Spleen (tissue), 11 donors: ENCODE results near the gene LNX2. TPM values are rescaled to one million over a fixed set of nuclear protein-coding genes. Genes with fewer than 3 reads are reported as not detected.

Source experiments
- DNase-seq: peaks from one replicate; pipeline ENCODE4 v3.0.0-alpha.2; 2020
- H3K27ac ChIP-seq, 8 donors: fragments of 200-600 bp; sonication (generic) in 7 of 8; 1 replicate in 4 of 8; 2 replicates in 4 of 8; pipeline versions ENCODE4 v1.5.0 to v1.8.0; 2016 to 2021; ENCODE audit warnings: inconsistent platforms in 4 of 8, mild to moderate bottlenecking in 4 of 8, moderate library complexity in 1 of 8
- H3K27me3 ChIP-seq, 7 donors: fragments of 200-600 bp; sonication (generic) in 6 of 7; replicated peaks in 1 of 7; 1 replicate in 4 of 7; 2 replicates in 3 of 7; pipeline versions ENCODE4 v1.5.0 to v1.8.0; 2016 to 2021; ENCODE audit warnings: inconsistent platforms in 3 of 7, mild to moderate bottlenecking in 1 of 7
- H3K36me3 ChIP-seq, 6 donors: fragments of 200-600 bp; sonication (generic) in 5 of 6; 1 replicate in 4 of 6; 2 replicates in 2 of 6; pipeline versions ENCODE4 v1.5.0 to v1.8.0; 2016 to 2021; ENCODE audit warnings: inconsistent platforms in 2 of 6
- H3K4me1 ChIP-seq, 6 donors: fragments of 200-600 bp; sonication (generic) in 5 of 6; 1 replicate in 3 of 6; 2 replicates in 3 of 6; pipeline versions ENCODE4 v1.5.0 to v1.8.0; 2016 to 2021; ENCODE audit warnings: inconsistent platforms in 3 of 6
- H3K4me3 ChIP-seq, 8 donors: fragments of 200-600 bp; sonication (generic) in 7 of 8; 1 replicate in 4 of 8; 2 replicates in 4 of 8; pipeline versions ENCODE4 v1.5.0 to v1.8.0; 2016 to 2021; ENCODE audit warnings: inconsistent platforms in 4 of 8, mild to moderate bottlenecking in 4 of 8, moderate library complexity in 2 of 8
- H3K9me3 ChIP-seq, 8 donors: fragments of 200-600 bp; sonication (generic) in 7 of 8; 1 replicate in 4 of 8; 2 replicates in 4 of 8; pipeline versions ENCODE4 v1.5.0 to v1.8.0; 2016 to 2021; ENCODE audit warnings: inconsistent platforms in 4 of 8
- CTCF ChIP-seq, 11 experiments: fragments of 200-600 bp in 7 of 11; fragments of 450-650 bp in 4 of 11; sonication (generic) in 4 of 11; IDR thresholded peaks in 8 of 11; conservative IDR thresholded peaks in 3 of 11; 1 replicate in 7 of 11; 2 replicates in 4 of 11; pipeline versions ENCODE4 v1.4.0 to v1.8.0; 2016 to 2021; ENCODE audit warnings: antibody characterized with exemption in 11 of 11, inconsistent platforms in 4 of 11, mild to moderate bottlenecking in 1 of 11
- POLR2A ChIP-seq, 3 donors: fragments of 450-650 bp; IDR thresholded peaks; one replicate each; pipeline ENCODE4 v1.5.1; 2017; ENCODE audit warnings: antibody characterized with exemption in 3 of 3, mild to moderate bottlenecking in 1 of 3
- POLR2AphosphoS5 ChIP-seq, 3 donors: sonication (generic); formaldehyde crosslinking; IDR thresholded peaks; one replicate each; pipeline ENCODE4 v1.5.1; 2017; ENCODE audit warnings: antibody characterized with exemption in 3 of 3
- WGBS, 5 donors: extraction: QIAGEN DNeasy Blood & Tissue Kit in 3 of 5; methylation state at CpG; one replicate each; pipeline versions ENCODE4 v1.1.5 to v1.1.7; 2013 to 2018; 5-methylcytosine and 5-hydroxymethylcytosine counted together
- intact Hi-C: fragments of 100-400 bp; cut with DNase I; formaldehyde crosslinking; loops from one replicate; pipeline ENCODE4 v1.15.0; 2023; ENCODE audit warnings: low total_unique reads
- polyA plus RNA-seq, 3 donors: library from polyadenylated mRNA; stranded (reverse); fragments of 200-250 nt; gene quantifications; one replicate each; pipeline ENCODE4 v1.2.1, GENCODE V29; 2013
- total RNA-seq, 7 donors: library from RNA; depleted of rRNA in 3 of 7; stranded (reverse); fragments of >200 nt in 3 of 7; fragmentation: NEBNext Ultra II Directional in 4 of 7; extraction: Animal tissue kit (Norgen Biotek cat#: 25700) in 4 of 7; gene quantifications; one replicate each; pipeline versions ENCODE4 v1.1.0 to v1.2.1, GENCODE V29; 2016 to 2021
- donor health status: healthy with polysubstance abuse.
- donor health status: DM: no; HTN: no; CAD: no; lungs with moderate emphysema.
- donor health status: DM: no; HTN: no; CAD: no.
- donor health status: Bipolar disorder and iron deficiency.
- donor health status: healthy.
- donor health status: DM: no; HTN: no; CAD: no.
- donor health status: DM: yes; HTN: yes; CAD: no.

The LNX2 gene
- total and polyA plus RNA-seq, 10 donors: 1.8 to 8.8 (median 6.7) TPM

- Histone ChIP-seq H3K36me3 (no peaks in the 10 kb centered on the region), H3K9me3 (no peaks in the 10 kb centered on the region), H3K4me3 (no peak overlapping the region), H3K27me3 (no peaks in the 10 kb centered on the region), H3K27ac (peak overlapping the region in 1 of 8 donors; percentile 6), H3K4me1 (peaks cover 0 to 9% (median 0%) of the 10 kb centered on the region in 6 donors)
- intact Hi-C loops: no loop called here
- WGBS, 5 donors: 90 to 94% (median 94%) methylated on average over 5 of the region's 5 CpGs
- no peak for TF ChIP-seq POLR2A (IDR thresholded peaks at IDR 0.05)
- TF ChIP-seq CTCF (IDR thresholded peaks at IDR 0.05 in 8 of 11, conservative IDR thresholded peaks at IDR 0.05 in 3 of 11): no peak
- no peak for TF ChIP-seq POLR2AphosphoS5 (IDR thresholded peaks at IDR 0.05)
- DNase-seq: no peak
These were observed 115.5 kb downstream of the LNX2 start for GRCh38 chr13:27504868-27505194.

- no peaks in the 10 kb centered on the region for H3K27me3 ChIP-seq
- H3K4me3 ChIP-seq: no peak overlapping the region
- WGBS, 5 donors: 85 to 89% (median 87%) methylated on average over 12 of the region's 12 CpGs
- DNase-seq: no peak
- peaks cover 0 to 9% (median 0%) of the 10 kb centered on the region in 6 donors for H3K4me1 ChIP-seq
- H3K9me3 ChIP-seq: no peaks in the 10 kb centered on the region
- intact Hi-C loops: no loop called here
- TF ChIP-seq POLR2AphosphoS5 (IDR thresholded peaks at IDR 0.05) (no peak), CTCF (IDR thresholded peaks at IDR 0.05 in 8 of 11, conservative IDR thresholded peaks at IDR 0.05 in 3 of 11) (no peak), POLR2A (IDR thresholded peaks at IDR 0.05) (no peak)
- peak overlapping the region in 1 of 8 donors; percentile 6 for H3K27ac ChIP-seq
- no peaks in the 10 kb centered on the region for H3K36me3 ChIP-seq
These were observed 116.0 kb downstream of the LNX2 start for GRCh38 chr13:27504128-27504867.

- TF ChIP-seq CTCF (IDR thresholded peaks at IDR 0.05 in 8 of 11, conservative IDR thresholded peaks at IDR 0.05 in 3 of 11) (no peak), POLR2AphosphoS5 (IDR thresholded peaks at IDR 0.05) (no peak), POLR2A (IDR thresholded peaks at IDR 0.05) (no peak)
- intact Hi-C loops: no loop called here
- Histone ChIP-seq H3K4me3 (no peak overlapping the region), H3K9me3 (no peaks in the 10 kb centered on the region), H3K27me3 (no peaks in the 10 kb centered on the region), H3K36me3 (no peaks in the 10 kb centered on the region), H3K4me1 (peaks cover 0 to 9% (median 0%) of the 10 kb centered on the region in 6 donors), H3K27ac (no peak overlapping the region)
- no peak for DNase-seq
- 84 to 89% (median 88%) methylated on average over 13 of the region's 13 CpGs for WGBS, 5 donors
These were observed 119.4 kb downstream of the LNX2 start for GRCh38 chr13:27500806-27501534.

GRCh38 chr13:27497563-27498230 lies 122.6 kb downstream of the LNX2 start:
- 89 to 95% (median 92%) methylated on average over 11 of the region's 11 CpGs for WGBS, 5 donors
- H3K4me3 ChIP-seq: no peak overlapping the region
- H3K4me1 ChIP-seq: no peaks in the 10 kb centered on the region
- no peak overlapping the region for H3K27ac ChIP-seq
- H3K27me3 ChIP-seq: no peaks in the 10 kb centered on the region
- DNase-seq: no peak
- intact Hi-C loops: no loop called here
- TF ChIP-seq CTCF (IDR thresholded peaks at IDR 0.05 in 8 of 11, conservative IDR thresholded peaks at IDR 0.05 in 3 of 11) (no peak), POLR2A (IDR thresholded peaks at IDR 0.05) (no peak), POLR2AphosphoS5 (IDR thresholded peaks at IDR 0.05) (no peak)
- H3K9me3 ChIP-seq: no peaks in the 10 kb centered on the region
- no peaks in the 10 kb centered on the region for H3K36me3 ChIP-seq
